ENCODE measurements around the gene PFKL. TPM values are rescaled to one million over a fixed set of nuclear protein-coding genes. Genes with fewer than 3 reads are reported as not detected.

PFKL gene
- total and polyA plus RNA-seq, 2 experiments from 2014 or later = 40.3 to 106 TPM

DNA sequence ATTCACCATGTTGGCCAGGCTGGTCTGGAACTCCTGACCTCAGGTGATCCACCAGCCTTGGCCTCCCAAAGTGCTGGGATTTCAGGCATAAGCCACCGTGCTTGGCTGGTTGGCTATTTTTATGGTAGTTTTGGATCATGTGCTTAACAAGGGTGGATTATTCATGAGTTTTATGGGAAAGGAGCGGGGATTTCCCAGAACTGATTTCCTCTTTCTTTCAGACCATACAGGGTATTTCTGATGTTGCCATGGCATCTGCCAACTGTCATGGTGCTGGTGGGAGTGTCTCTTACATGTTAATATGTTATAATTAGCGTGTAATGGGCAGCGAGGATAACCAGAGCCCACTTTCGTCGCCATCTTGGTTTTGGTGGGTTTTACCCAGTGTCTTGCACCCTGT, 56.8 kb downstream of the PFKL start:
- H3K36me3 Mint-ChIP-seq (ENCODE audit: low read depth) = no peaks in the 10 kb centered on the region
- peaks cover 13% of the 10 kb centered on the region for H3K27me3 Mint-ChIP-seq (ENCODE audit: insufficient read depth, low read depth, poor library complexity)
- DNase-seq (ENCODE audit: low spot score) (no peak), ATAC-seq (no peak)
- Histone ChIP-seq H4K20me1 (replicated peaks; ENCODE audit: insufficient read depth) (no peaks in the 10 kb centered on the region), H3K27ac (ENCODE audit: low read depth) (no peak overlapping the region), H3K4me1 (ENCODE audit: insufficient read depth) (no peaks in the 10 kb centered on the region), H3F3A (replicated peaks; ENCODE audit: low read depth) (no peaks in the 10 kb centered on the region), H3K4me3 (no peak overlapping the region), H3K79me2 (replicated peaks; ENCODE audit: insufficient read depth) (no peaks in the 10 kb centered on the region), H3K36me3 (ENCODE audit: insufficient read depth) (no peaks in the 10 kb centered on the region), H2AFZ (no peak overlapping the region), H3K9me2 (ENCODE audit: insufficient read depth) (peaks cover 3% of the 10 kb centered on the region; the same call in 1 of the 2 replicates), H3K4me2 (no peak overlapping the region), H3K27me3 (ENCODE audit: insufficient read depth) (peaks cover 5% of the 10 kb centered on the region; the same call in 1 of the 2 replicates)
- no peaks in the 10 kb centered on the region; the same call in 2 of the 3 replicates for H3K9me3 Mint-ChIP-seq
- H3K4me1 Mint-ChIP-seq = no peaks in the 10 kb centered on the region
- H3K27ac Mint-ChIP-seq = no peak overlapping the region
- TF ChIP-seq EZH2 (IDR thresholded peaks at IDR 0.05; ENCODE audit: low read depth, unreplicated experiment) = no peak
- TF ChIP-seq CREB1 (CRISPR knock-in tag; IDR thresholded peaks at IDR 0.05; ENCODE audit: low read depth) = no peak
- no peak for TF ChIP-seq ZNF114 (CRISPR knock-in tag; IDR thresholded peaks at IDR 0.05)
- no peak for TF ChIP-seq JUNB (IDR thresholded peaks at IDR 0.05; ENCODE audit: unreplicated experiment)
- TF ChIP-seq NANOG (IDR thresholded peaks at IDR 0.05; ENCODE audit: borderline replicate concordance) = no peak
- TF ChIP-seq POLR2AphosphoS5 (IDR thresholded peaks at IDR 0.05; ENCODE audit: low read depth) = no peak
- H3K4me3 Mint-ChIP-seq = no peak overlapping the region

DNA sequence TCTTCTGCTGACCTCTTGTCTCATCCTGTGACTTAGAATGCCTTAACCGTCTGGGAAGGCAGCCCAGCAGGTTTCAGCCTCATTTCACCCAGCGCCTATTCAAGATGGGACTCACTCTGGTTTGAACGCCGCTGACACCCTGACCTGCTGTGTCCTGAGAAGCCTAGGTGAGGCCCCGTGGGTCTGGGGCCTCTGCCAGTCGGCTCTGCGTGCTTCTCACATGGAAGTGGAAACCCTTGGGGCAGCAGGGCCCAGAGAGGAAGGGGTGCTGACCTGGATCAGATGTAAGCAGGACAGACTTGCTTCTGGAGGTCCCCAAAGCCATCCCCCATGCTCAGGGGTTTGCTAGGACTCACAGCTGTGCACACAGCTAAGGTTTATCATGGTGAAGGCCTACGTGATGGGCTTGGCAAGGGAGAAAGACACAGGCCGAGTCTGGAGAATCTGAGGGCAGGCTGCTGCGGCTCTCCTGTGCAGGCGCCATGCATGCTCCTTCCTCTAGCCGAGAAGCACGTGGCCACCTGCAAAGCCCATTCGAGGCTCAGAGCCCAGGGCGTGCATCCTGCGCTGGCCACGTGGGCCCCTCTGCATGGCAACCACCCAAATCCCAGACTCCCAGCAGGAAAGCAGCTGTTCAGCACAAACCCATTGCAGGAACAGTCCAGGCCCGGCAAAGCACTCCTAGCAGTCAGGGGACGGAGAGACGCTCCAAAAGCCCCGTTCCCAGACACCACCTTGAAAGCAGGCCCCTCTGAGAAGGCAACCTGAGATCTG, 57.4 kb downstream of the PFKL start:
- Mint-ChIP-seq H3K36me3 (ENCODE audit: low read depth) (no peaks in the 10 kb centered on the region), H3K4me3 (no peak overlapping the region), H3K4me1 (no peaks in the 10 kb centered on the region), H3K27me3 (ENCODE audit: insufficient read depth, low read depth, poor library complexity) (peaks cover 10% of the 10 kb centered on the region), H3K27ac (no peak overlapping the region), H3K9me3 (no peaks in the 10 kb centered on the region; the same call in 2 of the 3 replicates)
- Histone ChIP-seq H3K4me3 (no peak overlapping the region), H3F3A (replicated peaks; ENCODE audit: low read depth) (no peaks in the 10 kb centered on the region), H3K9me2 (ENCODE audit: insufficient read depth) (peaks cover 3% of the 10 kb centered on the region; the same call in 1 of the 2 replicates), H3K27me3 (ENCODE audit: insufficient read depth) (no peaks in the 10 kb centered on the region), H4K20me1 (replicated peaks; ENCODE audit: insufficient read depth) (no peaks in the 10 kb centered on the region), H3K79me2 (replicated peaks; ENCODE audit: insufficient read depth) (no peaks in the 10 kb centered on the region), H3K4me2 (no peak overlapping the region), H3K4me1 (ENCODE audit: insufficient read depth) (no peaks in the 10 kb centered on the region), H2AFZ (no peak overlapping the region), H3K36me3 (ENCODE audit: insufficient read depth) (no peaks in the 10 kb centered on the region), H3K27ac (ENCODE audit: low read depth) (no peak overlapping the region)
- ATAC-seq (no peak), DNase-seq (ENCODE audit: low spot score) (no peak)
- TF ChIP-seq CREB1 (CRISPR knock-in tag; IDR thresholded peaks at IDR 0.05; ENCODE audit: low read depth) (no peak), ZNF331 (CRISPR knock-in tag; IDR thresholded peaks at IDR 0.05; ENCODE audit: low read depth) (no peak), JUNB (IDR thresholded peaks at IDR 0.05; ENCODE audit: unreplicated experiment) (no peak), STAT1 (IDR thresholded peaks at IDR 0.05; ENCODE audit: unreplicated experiment) (no peak), ZNF114 (CRISPR knock-in tag; IDR thresholded peaks at IDR 0.05) (no peak), POLR2AphosphoS5 (IDR thresholded peaks at IDR 0.05; ENCODE audit: low read depth) (no peak), EZH2 (IDR thresholded peaks at IDR 0.05; ENCODE audit: low read depth, unreplicated experiment) (no peak)
- TF ChIP-seq, protein P1, sequence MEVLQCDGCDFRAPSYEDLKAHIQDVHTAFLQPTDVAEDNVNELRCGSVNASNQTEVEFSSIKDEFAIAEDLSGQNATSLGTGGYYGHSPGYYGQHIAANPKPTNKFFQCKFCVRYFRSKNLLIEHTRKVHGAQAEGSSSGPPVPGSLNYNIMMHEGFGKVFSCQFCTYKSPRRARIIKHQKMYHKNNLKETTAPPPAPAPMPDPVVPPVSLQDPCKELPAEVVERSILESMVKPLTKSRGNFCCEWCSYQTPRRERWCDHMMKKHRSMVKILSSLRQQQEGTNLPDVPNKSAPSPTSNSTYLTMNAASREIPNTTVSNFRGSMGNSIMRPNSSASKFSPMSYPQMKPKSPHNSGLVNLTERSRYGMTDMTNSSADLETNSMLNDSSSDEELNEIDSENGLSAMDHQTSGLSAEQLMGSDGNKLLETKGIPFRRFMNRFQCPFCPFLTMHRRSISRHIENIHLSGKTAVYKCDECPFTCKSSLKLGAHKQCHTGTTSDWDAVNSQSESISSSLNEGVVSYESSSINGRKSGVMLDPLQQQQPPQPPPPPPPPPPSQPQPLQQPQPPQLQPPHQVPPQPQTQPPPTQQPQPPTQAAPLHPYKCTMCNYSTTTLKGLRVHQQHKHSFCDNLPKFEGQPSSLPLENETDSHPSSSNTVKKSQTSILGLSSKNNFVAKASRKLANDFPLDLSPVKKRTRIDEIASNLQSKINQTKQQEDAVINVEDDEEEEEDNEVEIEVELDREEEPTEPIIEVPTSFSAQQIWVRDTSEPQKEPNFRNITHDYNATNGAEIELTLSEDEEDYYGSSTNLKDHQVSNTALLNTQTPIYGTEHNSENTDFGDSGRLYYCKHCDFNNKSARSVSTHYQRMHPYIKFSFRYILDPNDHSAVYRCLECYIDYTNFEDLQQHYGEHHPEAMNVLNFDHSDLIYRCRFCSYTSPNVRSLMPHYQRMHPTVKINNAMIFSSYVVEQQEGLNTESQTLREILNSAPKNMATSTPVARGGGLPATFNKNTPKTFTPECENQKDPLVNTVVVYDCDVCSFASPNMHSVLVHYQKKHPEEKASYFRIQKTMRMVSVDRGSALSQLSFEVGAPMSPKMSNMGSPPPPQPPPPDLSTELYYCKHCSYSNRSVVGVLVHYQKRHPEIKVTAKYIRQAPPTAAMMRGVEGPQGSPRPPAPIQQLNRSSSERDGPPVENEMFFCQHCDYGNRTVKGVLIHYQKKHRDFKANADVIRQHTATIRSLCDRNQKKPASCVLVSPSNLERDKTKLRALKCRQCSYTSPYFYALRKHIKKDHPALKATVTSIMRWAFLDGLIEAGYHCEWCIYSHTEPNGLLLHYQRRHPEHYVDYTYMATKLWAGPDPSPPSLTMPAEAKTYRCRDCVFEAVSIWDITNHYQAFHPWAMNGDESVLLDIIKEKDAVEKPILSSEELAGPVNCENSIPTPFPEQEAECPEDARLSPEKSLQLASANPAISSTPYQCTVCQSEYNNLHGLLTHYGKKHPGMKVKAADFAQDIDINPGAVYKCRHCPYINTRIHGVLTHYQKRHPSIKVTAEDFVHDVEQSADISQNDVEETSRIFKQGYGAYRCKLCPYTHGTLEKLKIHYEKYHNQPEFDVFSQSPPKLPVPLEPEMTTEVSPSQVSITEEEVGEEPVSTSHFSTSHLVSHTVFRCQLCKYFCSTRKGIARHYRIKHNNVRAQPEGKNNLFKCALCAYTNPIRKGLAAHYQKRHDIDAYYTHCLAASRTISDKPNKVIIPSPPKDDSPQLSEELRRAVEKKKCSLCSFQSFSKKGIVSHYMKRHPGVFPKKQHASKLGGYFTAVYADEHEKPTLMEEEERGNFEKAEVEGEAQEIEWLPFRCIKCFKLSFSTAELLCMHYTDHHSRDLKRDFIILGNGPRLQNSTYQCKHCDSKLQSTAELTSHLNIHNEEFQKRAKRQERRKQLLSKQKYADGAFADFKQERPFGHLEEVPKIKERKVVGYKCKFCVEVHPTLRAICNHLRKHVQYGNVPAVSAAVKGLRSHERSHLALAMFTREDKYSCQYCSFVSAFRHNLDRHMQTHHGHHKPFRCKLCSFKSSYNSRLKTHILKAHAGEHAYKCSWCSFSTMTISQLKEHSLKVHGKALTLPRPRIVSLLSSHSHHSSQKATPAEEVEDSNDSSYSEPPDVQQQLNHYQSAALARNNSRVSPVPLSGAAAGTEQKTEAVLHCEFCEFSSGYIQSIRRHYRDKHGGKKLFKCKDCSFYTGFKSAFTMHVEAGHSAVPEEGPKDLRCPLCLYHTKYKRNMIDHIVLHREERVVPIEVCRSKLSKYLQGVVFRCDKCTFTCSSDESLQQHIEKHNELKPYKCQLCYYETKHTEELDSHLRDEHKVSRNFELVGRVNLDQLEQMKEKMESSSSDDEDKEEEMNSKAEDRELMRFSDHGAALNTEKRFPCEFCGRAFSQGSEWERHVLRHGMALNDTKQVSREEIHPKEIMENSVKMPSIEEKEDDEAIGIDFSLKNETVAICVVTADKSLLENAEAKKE (CRISPR knock-in tag; IDR thresholded peaks at IDR 0.05) = no peak
- TF ChIP-seq, protein P2, sequence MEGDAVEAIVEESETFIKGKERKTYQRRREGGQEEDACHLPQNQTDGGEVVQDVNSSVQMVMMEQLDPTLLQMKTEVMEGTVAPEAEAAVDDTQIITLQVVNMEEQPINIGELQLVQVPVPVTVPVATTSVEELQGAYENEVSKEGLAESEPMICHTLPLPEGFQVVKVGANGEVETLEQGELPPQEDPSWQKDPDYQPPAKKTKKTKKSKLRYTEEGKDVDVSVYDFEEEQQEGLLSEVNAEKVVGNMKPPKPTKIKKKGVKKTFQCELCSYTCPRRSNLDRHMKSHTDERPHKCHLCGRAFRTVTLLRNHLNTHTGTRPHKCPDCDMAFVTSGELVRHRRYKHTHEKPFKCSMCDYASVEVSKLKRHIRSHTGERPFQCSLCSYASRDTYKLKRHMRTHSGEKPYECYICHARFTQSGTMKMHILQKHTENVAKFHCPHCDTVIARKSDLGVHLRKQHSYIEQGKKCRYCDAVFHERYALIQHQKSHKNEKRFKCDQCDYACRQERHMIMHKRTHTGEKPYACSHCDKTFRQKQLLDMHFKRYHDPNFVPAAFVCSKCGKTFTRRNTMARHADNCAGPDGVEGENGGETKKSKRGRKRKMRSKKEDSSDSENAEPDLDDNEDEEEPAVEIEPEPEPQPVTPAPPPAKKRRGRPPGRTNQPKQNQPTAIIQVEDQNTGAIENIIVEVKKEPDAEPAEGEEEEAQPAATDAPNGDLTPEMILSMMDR (conservative IDR thresholded peaks at IDR 0.05; ENCODE audit: low read depth in 2 of 2) = no peak
